Measurements from ENCODE around the gene COX5A.

DNA sequence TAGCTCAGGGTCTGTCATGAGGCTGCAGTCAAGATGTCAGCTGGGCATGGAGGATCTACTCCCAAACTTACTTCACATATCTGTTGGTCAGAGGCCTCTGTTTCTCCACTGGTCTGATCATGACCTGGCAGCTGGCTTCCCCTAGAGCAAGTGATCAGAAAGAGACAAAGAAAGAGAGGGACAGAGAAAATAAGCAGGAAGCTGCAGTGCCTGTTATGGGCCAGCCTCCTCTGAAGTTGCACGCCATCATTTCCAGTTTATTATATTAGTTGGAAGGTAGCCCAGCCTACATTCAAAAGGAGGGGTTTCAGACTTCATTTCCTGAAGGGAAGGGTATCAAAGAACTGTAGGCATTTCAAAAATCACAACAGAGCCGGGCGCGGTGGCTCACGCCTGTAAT lies 23.7 kb upstream of the COX5A start:
- TF ChIP-seq, protein P1, sequence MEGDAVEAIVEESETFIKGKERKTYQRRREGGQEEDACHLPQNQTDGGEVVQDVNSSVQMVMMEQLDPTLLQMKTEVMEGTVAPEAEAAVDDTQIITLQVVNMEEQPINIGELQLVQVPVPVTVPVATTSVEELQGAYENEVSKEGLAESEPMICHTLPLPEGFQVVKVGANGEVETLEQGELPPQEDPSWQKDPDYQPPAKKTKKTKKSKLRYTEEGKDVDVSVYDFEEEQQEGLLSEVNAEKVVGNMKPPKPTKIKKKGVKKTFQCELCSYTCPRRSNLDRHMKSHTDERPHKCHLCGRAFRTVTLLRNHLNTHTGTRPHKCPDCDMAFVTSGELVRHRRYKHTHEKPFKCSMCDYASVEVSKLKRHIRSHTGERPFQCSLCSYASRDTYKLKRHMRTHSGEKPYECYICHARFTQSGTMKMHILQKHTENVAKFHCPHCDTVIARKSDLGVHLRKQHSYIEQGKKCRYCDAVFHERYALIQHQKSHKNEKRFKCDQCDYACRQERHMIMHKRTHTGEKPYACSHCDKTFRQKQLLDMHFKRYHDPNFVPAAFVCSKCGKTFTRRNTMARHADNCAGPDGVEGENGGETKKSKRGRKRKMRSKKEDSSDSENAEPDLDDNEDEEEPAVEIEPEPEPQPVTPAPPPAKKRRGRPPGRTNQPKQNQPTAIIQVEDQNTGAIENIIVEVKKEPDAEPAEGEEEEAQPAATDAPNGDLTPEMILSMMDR (IDR thresholded peaks at IDR 0.05), result no peak
- no peak for TF ChIP-seq POLR2A (IDR thresholded peaks at IDR 0.05)

Data from testis (tissue), 2 donors.